ENCODE results near the gene COPB2. TPM values are rescaled to one million over a fixed set of nuclear protein-coding genes. Genes with fewer than 3 reads are reported as not detected.

COPB2 gene
- total and polyA plus RNA-seq, 2 of the 8 experiments (the other 6 are each of a cell fraction or from before 2014, with no cell fraction given), result 40.3 to 119 TPM

GRCh38 chr3:139346771-139347170, 42.7 kb downstream of the COPB2 start:
- no peak overlapping the region for H3K4me2 ChIP-seq (ENCODE audit: insufficient read depth in 1 of 2, low read depth in 2 of 2, low read length in 2 of 2)
- no peak overlapping the region for H3K23ac ChIP-seq (ENCODE audit: insufficient read length)
- H3K9me3 ChIP-seq (ENCODE audit: insufficient read depth in 2 of 2, low read depth in 1 of 2, low read length in 1 of 2), result no peaks in the 10 kb centered on the region
- no peak for DNase-seq (ENCODE audit: low read depth in 1 of 2, low spot score in 2 of 2)
- TF ChIP-seq ASH2L (IDR thresholded peaks at IDR 0.05; ENCODE audit: low read length), result no peak
- no peak for TF ChIP-seq SUZ12 (IDR thresholded peaks at IDR 0.05; ENCODE audit: low read length)
- no peak for TF ChIP-seq RNF2 (IDR thresholded peaks at IDR 0.05; ENCODE audit: borderline replicate concordance, low read depth, low read length, missing control alignments, poor library complexity, severe bottlenecking)
- no peak for TF ChIP-seq EZH2 (IDR thresholded peaks at IDR 0.05; ENCODE audit: low read depth, low read length, severe bottlenecking)
- TF ChIP-seq GABPA (IDR thresholded peaks at IDR 0.05; ENCODE audit: borderline replicate concordance, insufficient read depth, low read length), result no peak
- no peak for TF ChIP-seq SP1 (IDR thresholded peaks at IDR 0.05; ENCODE audit: low read depth, low read length)
- TF ChIP-seq NRF1 (IDR thresholded peaks at IDR 0.05; ENCODE audit: low read depth, low read length), result no peak
- H3K23me2 ChIP-seq (ENCODE audit: low read depth, low read length), result peaks cover 2% of the 10 kb centered on the region
- no peak overlapping the region for H2BK15ac ChIP-seq (ENCODE audit: low read length)
- no peak overlapping the region for H4K91ac ChIP-seq (replicated peaks; ENCODE audit: insufficient read length, low read length)
- ChIA-PET POLR2A (ENCODE audit: partially characterized antibody) (interaction anchor here (3.6 kb wide), 1 partner anchor 8 kb away, joined by 17 read pairs; no protein-coding TSS in a partner anchor), CTCF (ENCODE audit: partially characterized antibody) (interaction anchor here (0.8 kb wide), 1 partner anchor 215 kb away, joined by 3 read pairs; no protein-coding TSS in a partner anchor)
- peaks cover 0 to 4% (median 2%) of the 10 kb centered on the region in 4 experiments; a peak in 5 of 7 replicates for H3K27me3 ChIP-seq (replicated peaks in 1 of 4; ENCODE audit: control insufficient read depth in 3 of 4, extremely low read depth in 1 of 4, insufficient read depth in 3 of 4, low read length in 3 of 4)
- no peak overlapping the region for H3K9ac ChIP-seq (replicated peaks in 1 of 4; ENCODE audit: extremely low read depth in 1 of 4, low read depth in 3 of 4, low read length in 3 of 4)
- H2BK20ac ChIP-seq (ENCODE audit: low read length), result no peak overlapping the region
- no peak overlapping the region for H4K5ac ChIP-seq (ENCODE audit: insufficient read length, low read depth, low read length)
- H3K14ac ChIP-seq (ENCODE audit: insufficient read length), result no peak overlapping the region
- H2BK120ac ChIP-seq (replicated peaks; ENCODE audit: low read depth, low read length), result no peak overlapping the region
- no peak for FAIRE-seq
- H3K79me2 ChIP-seq (ENCODE audit: control insufficient read depth in 1 of 2, insufficient read depth in 2 of 2, low read length in 2 of 2), result peaks cover 4 to 22% of the 10 kb centered on the region in 2 experiments
- H2AK5ac ChIP-seq (ENCODE audit: low read depth, low read length), result no peak overlapping the region
- no peak overlapping the region for H3K4ac ChIP-seq (replicated peaks; ENCODE audit: insufficient read length, low read depth, low read length)
- no peak overlapping the region for H4K8ac ChIP-seq (ENCODE audit: extremely low read depth, insufficient read depth, low read length)
- H3K36me3 ChIP-seq (ENCODE audit: control insufficient read depth in 2 of 4, insufficient read depth in 4 of 4, low read length in 3 of 4), result peaks cover 5 to 35% (median 20%) of the 10 kb centered on the region in 4 experiments; a peak in 7 of 8 replicates
- no peak overlapping the region for H2AFZ ChIP-seq (ENCODE audit: low read length)
- no peak overlapping the region for H2BK5ac ChIP-seq (ENCODE audit: low read depth, low read length)
- H3K18ac ChIP-seq (ENCODE audit: extremely low read depth, low read length), result no peak overlapping the region
- H3K79me1 ChIP-seq (ENCODE audit: low read depth, low read length), result no peaks in the 10 kb centered on the region
- H3K27ac ChIP-seq (ENCODE audit: low read depth, low read length), result no peak overlapping the region
- no peak overlapping the region for H3K56ac ChIP-seq (replicated peaks; ENCODE audit: insufficient read length, low read depth, low read length)
- H3K4me1 ChIP-seq (replicated peaks in 1 of 4; ENCODE audit: control insufficient read depth in 3 of 4, insufficient read depth in 4 of 4, low read length in 3 of 4), result no peaks in the 10 kb centered on the region; a peak in 1 of 7 replicates
- no peak overlapping the region for H3K4me3 ChIP-seq (ENCODE audit: extremely low read depth in 1 of 4, insufficient read depth in 2 of 4, low read depth in 3 of 4, low read length in 4 of 4)
- 89% methylated on average over 2 of the region's 2 CpGs; no CpG with 5 or more reads in 1 of the 2 experiments for WGBS, 2 experiments (ENCODE audit: extremely low coverage in 1 of 2, insufficient coverage in 1 of 2, insufficient read length in 1 of 2, insufficient replicate concordance in 2 of 2, low coverage in 1 of 2, low lambda C conversion rate in 2 of 2, missing lambda C conversion rate in 1 of 2)
- H2BK12ac ChIP-seq (ENCODE audit: low read depth, low read length), result no peak overlapping the region
- H4K20me1 ChIP-seq (replicated peaks in 1 of 2; ENCODE audit: control insufficient read depth in 1 of 2, insufficient read depth in 2 of 2, low read length in 2 of 2), result peaks cover 0 to 2% of the 10 kb centered on the region in 2 experiments

Data from H1 (cell line).